ENCODE data around the gene TBC1D13.

DNA sequence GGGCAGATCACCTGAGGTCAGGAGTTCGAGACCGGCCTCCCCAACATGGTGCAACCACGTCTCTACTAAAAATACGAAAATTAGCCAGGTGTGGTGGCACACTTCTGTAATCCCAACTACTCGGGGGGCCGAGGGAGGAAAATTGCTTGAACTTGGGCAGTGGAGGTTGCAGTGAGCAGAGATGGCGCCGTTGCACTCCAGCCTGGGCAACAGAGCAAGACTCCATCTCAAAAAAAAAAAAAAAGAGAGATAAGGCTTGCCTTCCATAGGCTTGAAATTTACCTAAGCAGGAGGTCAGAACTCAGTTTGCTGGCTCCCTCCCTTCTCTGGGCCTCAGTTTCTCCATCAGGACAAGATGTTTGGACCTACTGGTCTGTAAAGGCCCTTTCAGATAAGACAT is 41.2 kb downstream of the TBC1D13 start:
- TF ChIP-seq, protein P1, sequence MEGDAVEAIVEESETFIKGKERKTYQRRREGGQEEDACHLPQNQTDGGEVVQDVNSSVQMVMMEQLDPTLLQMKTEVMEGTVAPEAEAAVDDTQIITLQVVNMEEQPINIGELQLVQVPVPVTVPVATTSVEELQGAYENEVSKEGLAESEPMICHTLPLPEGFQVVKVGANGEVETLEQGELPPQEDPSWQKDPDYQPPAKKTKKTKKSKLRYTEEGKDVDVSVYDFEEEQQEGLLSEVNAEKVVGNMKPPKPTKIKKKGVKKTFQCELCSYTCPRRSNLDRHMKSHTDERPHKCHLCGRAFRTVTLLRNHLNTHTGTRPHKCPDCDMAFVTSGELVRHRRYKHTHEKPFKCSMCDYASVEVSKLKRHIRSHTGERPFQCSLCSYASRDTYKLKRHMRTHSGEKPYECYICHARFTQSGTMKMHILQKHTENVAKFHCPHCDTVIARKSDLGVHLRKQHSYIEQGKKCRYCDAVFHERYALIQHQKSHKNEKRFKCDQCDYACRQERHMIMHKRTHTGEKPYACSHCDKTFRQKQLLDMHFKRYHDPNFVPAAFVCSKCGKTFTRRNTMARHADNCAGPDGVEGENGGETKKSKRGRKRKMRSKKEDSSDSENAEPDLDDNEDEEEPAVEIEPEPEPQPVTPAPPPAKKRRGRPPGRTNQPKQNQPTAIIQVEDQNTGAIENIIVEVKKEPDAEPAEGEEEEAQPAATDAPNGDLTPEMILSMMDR (conservative IDR thresholded peaks at IDR 0.05 in 1 of 2, IDR thresholded peaks at IDR 0.05 in 1 of 2; ENCODE audit: extremely low read depth in 1 of 2, insufficient read depth in 1 of 2, low read depth in 1 of 2, low read length in 2 of 2): no peak
- no peak for TF ChIP-seq EZH2 (IDR thresholded peaks at IDR 0.05; ENCODE audit: borderline replicate concordance, low read length)

Measured in mammary epithelial cell (primary cell).